ENCODE measurements around the gene LBHD2. TPM values are rescaled to one million over a fixed set of nuclear protein-coding genes. Genes with fewer than 3 reads are reported as not detected.
"Not testable (repeated sequence)": the region's sequence is repeated elsewhere in the genome, so short reads cannot be mapped to it uniquely, and the experiment has no call there.

Gene LBHD2
- total and polyA plus RNA-seq, 4 donors = 0.44 to 2.1 (median 1.2) TPM; not detected in 1

DNA sequence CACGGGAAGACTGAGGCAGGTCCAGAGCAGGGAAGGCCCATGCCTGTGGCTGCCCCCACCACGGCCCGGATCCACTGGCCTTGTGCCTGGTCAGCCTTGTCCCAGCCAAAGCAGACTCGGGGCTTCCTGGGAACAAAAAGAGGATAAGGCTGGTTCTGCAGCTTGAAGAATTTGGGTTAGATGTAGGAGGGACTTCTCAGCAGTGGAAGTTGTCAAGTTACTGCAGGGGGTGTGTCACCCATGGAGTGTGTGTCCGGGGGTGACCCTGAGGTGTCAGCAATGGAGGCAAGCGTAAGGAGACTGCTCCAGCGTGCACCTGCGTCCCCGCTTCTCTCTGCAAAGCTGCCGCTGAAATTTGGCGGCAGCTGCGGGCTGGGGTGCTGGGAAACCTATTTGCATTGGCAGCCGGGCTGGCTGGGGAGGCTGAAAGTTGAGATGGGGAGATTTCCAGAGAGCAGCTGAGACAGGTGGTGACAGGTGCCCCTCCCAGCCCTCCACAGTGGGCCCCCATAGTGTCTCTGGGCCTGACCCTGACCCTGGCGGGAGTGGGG lies 26.7 kb downstream of the LBHD2 start:
- Histone ChIP-seq H3K27me3 (ENCODE audit: control insufficient read depth, insufficient read depth, low read length) (peaks cover 3% of the 10 kb centered on the region), H3K36me3 (ENCODE audit: control insufficient read depth, insufficient read depth, low read length) (no peaks in the 10 kb centered on the region), H3K27ac (ENCODE audit: low read depth, low read length) (no peak overlapping the region), H3K4me1 (ENCODE audit: control insufficient read depth, insufficient read depth, low read length) (peaks cover 17% of the 10 kb centered on the region), H3K4me3 (ENCODE audit: low read depth, low read length) (no peak overlapping the region), H3K9me3 (ENCODE audit: control insufficient read depth, insufficient read depth, low read length) (no peaks in the 10 kb centered on the region)
- 52% methylated on average over 9 of the region's 14 CpGs for WGBS (ENCODE audit: insufficient coverage)
- no peak for DNase-seq (ENCODE audit: low read depth in 4 of 6, low spot score in 6 of 6)

DNA sequence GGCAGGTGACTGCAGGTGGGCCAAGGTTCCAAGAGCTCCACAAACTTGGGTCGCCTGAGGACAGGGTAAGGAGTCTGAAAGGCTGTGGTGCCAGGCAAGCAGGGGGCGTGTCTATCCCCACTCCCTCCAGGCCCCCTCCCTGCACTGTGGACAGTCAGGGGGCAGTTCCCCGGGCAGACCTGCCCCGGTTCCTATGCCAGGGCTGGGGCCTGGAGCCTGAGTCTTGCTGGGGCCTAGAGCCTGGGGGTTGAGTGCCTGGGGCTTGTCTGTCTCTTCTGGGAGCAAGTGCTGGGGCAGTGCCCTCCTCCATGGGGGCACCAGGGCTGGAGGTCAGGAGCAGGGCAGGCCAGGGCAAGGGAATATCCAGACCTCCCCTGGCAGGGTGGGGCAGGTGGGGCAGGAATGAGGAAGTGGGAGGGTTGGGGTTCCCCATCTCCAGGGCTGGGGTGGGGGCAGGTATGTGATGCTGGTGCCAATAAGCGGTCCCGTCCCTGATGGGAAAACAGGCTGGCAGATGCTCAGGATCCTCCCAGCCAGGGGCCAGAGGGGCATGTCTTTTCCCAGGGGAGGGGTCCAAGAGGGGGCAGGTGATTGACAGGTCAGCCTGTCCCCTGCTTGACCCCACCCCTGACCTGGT lies 27.3 kb downstream of the LBHD2 start:
- no peak for DNase-seq (ENCODE audit: low read depth in 4 of 6, low spot score in 6 of 6)
- Histone ChIP-seq H3K4me3 (ENCODE audit: low read depth, low read length) (no peak overlapping the region), H3K27me3 (ENCODE audit: control insufficient read depth, insufficient read depth, low read length) (no peaks in the 10 kb centered on the region), H3K27ac (ENCODE audit: low read depth, low read length) (no peak overlapping the region), H3K36me3 (ENCODE audit: control insufficient read depth, insufficient read depth, low read length) (no peaks in the 10 kb centered on the region), H3K4me1 (ENCODE audit: control insufficient read depth, insufficient read depth, low read length) (peaks cover 17% of the 10 kb centered on the region), H3K9me3 (ENCODE audit: control insufficient read depth, insufficient read depth, low read length) (no peaks in the 10 kb centered on the region)
- 79% methylated on average over 4 of the region's 6 CpGs for WGBS (ENCODE audit: insufficient coverage)

DNA sequence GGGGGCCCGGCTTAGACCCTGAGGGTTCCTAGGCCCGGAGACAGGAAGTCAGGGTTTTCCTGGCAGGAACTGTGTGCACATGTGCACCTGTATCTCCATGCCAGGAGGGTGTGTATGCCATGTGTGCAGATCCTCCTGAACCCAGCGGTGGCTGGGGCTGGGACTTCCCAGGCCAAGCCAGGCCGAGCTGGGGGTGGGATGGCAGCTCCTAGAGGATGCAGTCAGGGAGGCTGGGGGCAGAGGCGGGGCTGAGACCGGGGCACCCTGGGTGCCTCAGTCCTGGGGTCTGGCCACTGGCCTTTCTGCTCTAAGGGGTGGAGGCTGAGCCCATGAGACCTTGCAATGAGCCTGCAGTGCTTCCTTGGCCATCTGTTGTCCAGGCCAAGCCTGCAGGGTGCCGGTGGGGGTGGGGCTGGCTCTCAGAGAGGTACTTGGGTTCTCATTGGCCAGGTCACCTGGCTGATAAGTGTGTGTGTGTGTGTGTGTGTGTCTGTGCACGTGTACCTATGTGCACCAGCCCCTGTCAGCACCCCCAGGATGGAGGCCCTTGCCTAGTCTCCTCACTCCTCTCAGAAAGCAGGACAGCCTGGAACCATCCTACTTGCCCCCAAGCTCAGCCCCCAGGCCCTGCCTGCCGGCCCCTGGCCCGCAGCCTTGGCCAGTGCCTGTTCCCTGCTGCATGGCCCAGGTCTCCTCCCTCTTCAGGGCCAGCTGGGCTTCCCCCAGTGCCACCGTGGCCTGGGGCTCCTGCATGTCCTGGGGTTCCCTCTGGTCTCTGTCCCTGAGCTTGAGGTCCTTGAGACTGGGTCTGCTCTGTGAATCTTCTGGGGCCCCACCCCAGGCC lies 28.6 kb downstream of the LBHD2 start:
- Histone ChIP-seq H3K4me3 (ENCODE audit: low read depth, low read length) (no peak overlapping the region), H3K36me3 (ENCODE audit: control insufficient read depth, insufficient read depth, low read length) (no peaks in the 10 kb centered on the region), H3K27ac (ENCODE audit: low read depth, low read length) (no peak overlapping the region), H3K4me1 (ENCODE audit: control insufficient read depth, insufficient read depth, low read length) (peaks cover 17% of the 10 kb centered on the region), H3K9me3 (ENCODE audit: control insufficient read depth, insufficient read depth, low read length) (no peaks in the 10 kb centered on the region), H3K27me3 (ENCODE audit: control insufficient read depth, insufficient read depth, low read length) (no peaks in the 10 kb centered on the region)
- no peak for DNase-seq (ENCODE audit: low read depth in 4 of 6, low spot score in 6 of 6)
- 71% methylated on average over 10 of the region's 11 CpGs for WGBS (ENCODE audit: insufficient coverage)

DNA sequence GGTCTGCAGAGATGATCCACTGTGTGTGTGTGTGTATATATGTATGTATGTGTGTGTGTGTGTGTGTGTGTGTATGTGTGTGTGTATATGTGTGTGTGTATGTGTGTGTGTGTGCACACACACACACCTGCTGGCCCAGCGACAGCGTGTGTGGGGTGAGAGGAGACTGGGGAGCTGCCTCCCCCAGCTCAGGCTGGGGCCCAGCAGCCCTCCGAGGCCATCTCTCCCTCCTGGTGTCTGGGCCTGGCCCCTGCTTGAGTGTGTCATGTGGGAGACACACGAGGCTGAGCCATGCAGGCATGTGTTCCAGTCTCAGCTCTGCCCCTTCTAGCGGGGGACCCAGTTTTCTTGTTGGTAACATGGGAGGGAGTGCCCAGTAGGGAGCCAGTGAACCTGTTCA lies 29.3 kb downstream of the LBHD2 start:
- 85% methylated on average over 5 of the region's 5 CpGs for WGBS (ENCODE audit: insufficient coverage)
- H3K4me1 ChIP-seq (ENCODE audit: control insufficient read depth, insufficient read depth, low read length) = peaks cover 21% of the 10 kb centered on the region
- DNase-seq (ENCODE audit: low read depth in 4 of 6, low spot score in 6 of 6) = no peak

DNA sequence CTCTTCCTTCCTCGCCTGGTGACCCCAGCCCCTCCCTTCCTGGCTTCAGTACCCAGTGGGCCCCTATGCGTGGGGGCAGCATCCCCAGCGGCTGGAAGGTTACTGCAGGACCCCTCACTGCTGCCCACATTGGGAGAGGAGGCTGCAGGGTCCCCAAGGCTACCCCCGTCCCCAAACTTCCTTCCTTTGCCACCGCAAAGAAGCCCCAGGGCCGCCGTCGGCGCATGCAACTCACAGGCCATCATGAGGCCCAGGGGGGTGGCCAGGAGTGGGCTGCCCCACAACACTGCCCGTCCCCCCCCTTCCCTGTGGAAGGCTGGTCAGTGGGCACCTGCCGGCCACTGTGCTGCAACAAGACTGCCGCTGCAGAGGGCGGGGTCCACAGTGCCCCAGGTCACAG lies 29.8 kb downstream of the LBHD2 start:
- no peaks in the 10 kb centered on the region for H3K36me3 ChIP-seq (ENCODE audit: control insufficient read depth, insufficient read depth, low read length)
- no peak overlapping the region for H3K4me3 ChIP-seq (ENCODE audit: low read depth, low read length)
- no peak for DNase-seq (ENCODE audit: low read depth in 4 of 6, low spot score in 6 of 6)
- H3K27me3 ChIP-seq (ENCODE audit: control insufficient read depth, insufficient read depth, low read length) = no peaks in the 10 kb centered on the region
- no peak overlapping the region for H3K27ac ChIP-seq (ENCODE audit: low read depth, low read length)
- 87% methylated on average over 11 of the region's 13 CpGs for WGBS (ENCODE audit: insufficient coverage)
- no peaks in the 10 kb centered on the region for H3K9me3 ChIP-seq (ENCODE audit: control insufficient read depth, insufficient read depth, low read length)
- peaks cover 23% of the 10 kb centered on the region for H3K4me1 ChIP-seq (ENCODE audit: control insufficient read depth, insufficient read depth, low read length)

More for the DNA sequence above, 29.3 kb downstream of the LBHD2 start:
- Histone ChIP-seq H3K27me3 (ENCODE audit: control insufficient read depth, insufficient read depth, low read length) (no peaks in the 10 kb centered on the region), H3K4me3 (ENCODE audit: low read depth, low read length) (no peak overlapping the region), H3K27ac (ENCODE audit: low read depth, low read length) (no peak overlapping the region), H3K36me3 (ENCODE audit: control insufficient read depth, insufficient read depth, low read length) (no peaks in the 10 kb centered on the region), H3K9me3 (ENCODE audit: control insufficient read depth, insufficient read depth, low read length) (no peaks in the 10 kb centered on the region)

DNA sequence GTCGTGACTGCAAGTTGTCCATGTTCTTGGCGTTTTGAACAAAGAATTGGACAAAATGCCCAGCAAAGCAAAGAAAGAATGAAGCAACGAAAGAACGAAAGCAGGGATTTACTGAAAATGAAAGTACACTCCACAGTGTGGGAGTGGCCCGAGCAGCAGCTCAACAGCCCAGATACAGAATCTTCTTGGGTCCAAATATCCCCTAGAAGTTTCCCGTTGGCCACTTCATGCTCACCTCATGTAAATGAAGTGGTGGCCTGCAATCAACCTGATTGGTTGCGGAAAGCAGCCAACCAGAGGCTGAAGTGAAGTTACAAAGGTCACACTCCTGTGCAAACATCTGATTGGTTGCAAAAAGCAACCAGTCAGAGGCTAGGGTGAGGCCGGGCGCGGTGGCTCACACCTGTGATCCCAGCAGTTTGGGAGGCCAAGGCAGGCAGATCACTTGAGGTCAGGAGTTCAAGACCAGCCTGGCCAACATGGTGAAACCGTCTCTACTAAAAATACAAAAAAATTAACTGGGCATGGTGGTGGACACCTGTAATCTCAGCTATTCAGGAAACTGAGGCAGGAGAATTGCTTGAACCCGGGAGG lies 31.2 kb downstream of the LBHD2 start:
- not testable (repeated sequence) for H3K36me3 ChIP-seq (ENCODE audit: control insufficient read depth, insufficient read depth, low read length); H3K27ac ChIP-seq (ENCODE audit: low read depth, low read length); H3K27me3 ChIP-seq (ENCODE audit: control insufficient read depth, insufficient read depth, low read length); H3K4me3 ChIP-seq (ENCODE audit: low read depth, low read length); DNase-seq (ENCODE audit: low read depth in 4 of 6, low spot score in 6 of 6); H3K9me3 ChIP-seq (ENCODE audit: control insufficient read depth, insufficient read depth, low read length)
- peaks cover 18% of the 10 kb centered on the region for H3K4me1 ChIP-seq (ENCODE audit: control insufficient read depth, insufficient read depth, low read length)
- WGBS (ENCODE audit: insufficient coverage) = 77% methylated on average over 11 of the region's 12 CpGs

DNA sequence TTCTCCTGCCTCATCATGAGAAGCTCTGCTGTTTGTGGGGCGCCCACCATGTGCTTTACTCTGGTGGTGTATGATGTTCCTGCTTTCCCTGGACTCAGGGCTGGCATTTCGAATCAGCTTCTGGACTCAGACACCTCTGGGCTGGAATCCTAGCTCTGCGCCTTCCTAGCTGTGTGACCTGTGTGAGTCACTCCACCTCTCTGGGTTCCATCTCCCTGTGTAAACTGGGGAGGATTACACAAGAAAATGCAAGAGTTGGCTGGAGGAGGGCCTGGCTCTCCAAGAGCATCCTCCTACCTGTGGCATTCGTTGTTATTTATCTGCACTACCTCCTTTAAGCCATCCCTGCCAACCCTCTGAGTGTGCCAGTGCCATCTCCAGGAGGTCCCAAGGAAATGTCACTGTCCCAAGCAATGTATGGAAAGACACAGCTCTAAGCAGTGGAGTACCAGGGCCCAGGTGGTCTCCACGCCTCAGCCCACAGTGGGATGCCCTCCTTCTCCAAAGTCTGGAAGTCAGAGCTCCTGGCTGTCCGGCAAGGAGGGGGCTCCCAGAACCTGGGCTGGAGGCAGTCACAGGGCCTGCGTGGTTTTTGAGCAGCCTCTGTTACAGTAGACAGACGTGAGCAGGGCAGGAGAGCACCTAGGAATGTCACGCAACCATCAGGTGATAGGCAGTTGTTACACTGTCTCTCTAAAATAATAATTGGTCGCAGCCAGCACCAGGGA lies 32.0 kb downstream of the LBHD2 start:
- Histone ChIP-seq H3K4me3 (ENCODE audit: low read depth, low read length) (no peak overlapping the region), H3K27ac (ENCODE audit: low read depth, low read length) (no peak overlapping the region), H3K4me1 (ENCODE audit: control insufficient read depth, insufficient read depth, low read length) (peaks cover 10% of the 10 kb centered on the region), H3K27me3 (ENCODE audit: control insufficient read depth, insufficient read depth, low read length) (no peaks in the 10 kb centered on the region), H3K9me3 (ENCODE audit: control insufficient read depth, insufficient read depth, low read length) (no peaks in the 10 kb centered on the region), H3K36me3 (ENCODE audit: control insufficient read depth, insufficient read depth, low read length) (no peaks in the 10 kb centered on the region)
- DNase-seq (ENCODE audit: low read depth in 4 of 6, low spot score in 6 of 6) = no peak
- 82% methylated on average over 9 of the region's 10 CpGs for WGBS (ENCODE audit: insufficient coverage)

DNA sequence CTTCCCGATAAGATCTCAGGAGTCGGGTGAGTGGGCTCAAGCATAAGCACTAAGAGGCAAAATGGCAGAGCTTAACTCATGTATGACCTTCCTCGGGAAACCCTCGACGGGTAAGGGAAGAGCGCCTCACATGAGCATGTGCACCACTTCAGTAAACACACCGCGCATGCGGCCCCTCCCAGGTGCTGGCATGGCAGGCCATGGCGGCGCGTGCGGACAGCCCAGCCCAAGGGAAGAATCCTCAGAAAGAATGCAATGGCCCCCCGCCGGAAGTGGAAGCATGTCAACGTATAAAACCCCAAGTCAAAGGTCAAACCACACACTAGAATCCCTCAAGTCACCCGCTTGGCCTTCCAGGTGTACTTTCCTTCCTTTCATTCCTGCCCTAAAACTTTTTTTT lies 32.6 kb downstream of the LBHD2 start:
- no peak overlapping the region for H3K27ac ChIP-seq (ENCODE audit: low read depth, low read length)
- WGBS (ENCODE audit: insufficient coverage) = 87% methylated on average over 16 of the region's 17 CpGs
- no peaks in the 10 kb centered on the region for H3K27me3 ChIP-seq (ENCODE audit: control insufficient read depth, insufficient read depth, low read length)
- H3K36me3 ChIP-seq (ENCODE audit: control insufficient read depth, insufficient read depth, low read length) = no peaks in the 10 kb centered on the region
- no peak for DNase-seq (ENCODE audit: low read depth in 4 of 6, low spot score in 6 of 6)
- no peak overlapping the region for H3K4me3 ChIP-seq (ENCODE audit: low read depth, low read length)
- H3K9me3 ChIP-seq (ENCODE audit: control insufficient read depth, insufficient read depth, low read length) = no peaks in the 10 kb centered on the region
- H3K4me1 ChIP-seq (ENCODE audit: control insufficient read depth, insufficient read depth, low read length) = peaks cover 12% of the 10 kb centered on the region

DNA sequence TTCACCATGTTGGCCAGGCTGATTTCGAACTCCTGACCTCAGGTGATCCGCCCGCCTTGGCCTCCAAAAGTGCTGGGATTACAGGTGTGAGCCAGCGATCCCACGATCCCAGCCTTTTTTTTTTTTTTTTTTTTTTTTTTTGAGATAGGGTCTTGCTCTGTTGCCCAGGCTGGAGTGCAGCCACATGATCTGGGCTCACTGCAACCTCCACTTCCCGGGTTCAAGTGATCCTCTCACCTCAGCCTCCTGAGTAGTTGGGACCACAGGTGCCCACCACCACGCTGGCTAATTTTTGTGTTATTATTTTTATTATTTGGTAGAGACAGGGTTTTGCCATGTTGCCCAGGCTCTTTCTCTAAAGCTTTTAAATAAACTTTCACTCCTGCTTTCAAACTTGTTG lies 33.5 kb downstream of the LBHD2 start:
- H3K4me1 ChIP-seq (ENCODE audit: control insufficient read depth, insufficient read depth, low read length) = peaks cover 21% of the 10 kb centered on the region
- H3K27ac ChIP-seq (ENCODE audit: low read depth, low read length); DNase-seq (ENCODE audit: low read depth in 4 of 6, low spot score in 6 of 6); H3K4me3 ChIP-seq (ENCODE audit: low read depth, low read length); H3K9me3 ChIP-seq (ENCODE audit: control insufficient read depth, insufficient read depth, low read length); H3K36me3 ChIP-seq (ENCODE audit: control insufficient read depth, insufficient read depth, low read length); H3K27me3 ChIP-seq (ENCODE audit: control insufficient read depth, insufficient read depth, low read length): not testable (repeated sequence)
- 96% methylated on average over 4 of the region's 7 CpGs for WGBS (ENCODE audit: insufficient coverage)

Measured in spinal cord (tissue), 10 donors.